NCI-H1436 (cell line): ENCODE measurements around the gene CITED4.

ENCODE experiments used
- DNase-seq: peaks from one replicate; lab custom pipeline; 2025; lab: John Stamatoyannopoulos, UW

Gene CITED4

GRCh38 chr1:40853113-40853884, 8.9 kb downstream of the CITED4 start:
- DNase-seq, result no peak

GRCh38 chr1:40851643-40852042, 10.5 kb downstream of the CITED4 start:
- no peak for DNase-seq

GRCh38 chr1:40849801-40850592, 12.2 kb downstream of the CITED4 start:
- DNase-seq, result peak; percentile 60

- DNase-seq, result peak; percentile 39
These were observed 13.5 kb downstream of the CITED4 start for GRCh38 chr1:40848530-40849189.

- no peak for DNase-seq
These were observed 15.0 kb downstream of the CITED4 start for GRCh38 chr1:40847023-40847745.

- no peak for DNase-seq
These were observed 16.3 kb downstream of the CITED4 start for GRCh38 chr1:40845895-40846294.

GRCh38 chr1:40844887-40845878, 17.0 kb downstream of the CITED4 start:
- no peak for DNase-seq

GRCh38 chr1:40844079-40844478, 18.1 kb downstream of the CITED4 start:
- peak; percentile 88 for DNase-seq

GRCh38 chr1:40842691-40843090, 19.5 kb downstream of the CITED4 start:
- DNase-seq, result no peak

- no peak for DNase-seq
These were observed 20.0 kb downstream of the CITED4 start for GRCh38 chr1:40842207-40842606.

GRCh38 chr1:40841602-40842001, 20.6 kb downstream of the CITED4 start:
- DNase-seq, result no peak

GRCh38 chr1:40840526-40841323, 21.4 kb downstream of the CITED4 start:
- DNase-seq, result no peak

- DNase-seq, result no peak
These were observed 22.2 kb downstream of the CITED4 start for GRCh38 chr1:40839943-40840335.

GRCh38 chr1:40838980-40839942, 22.9 kb downstream of the CITED4 start:
- DNase-seq, result no peak

- DNase-seq, result no peak
These were observed 23.9 kb downstream of the CITED4 start for GRCh38 chr1:40838045-40838979.

- no peak for DNase-seq
These were observed 24.6 kb downstream of the CITED4 start for GRCh38 chr1:40837601-40838000.

- DNase-seq, result no peak
These were observed 25.9 kb downstream of the CITED4 start for GRCh38 chr1:40836283-40836682.
